HepG2 (cell line): Measurements from ENCODE around the gene EPS8L3. TPM values are rescaled to one million over a fixed set of nuclear protein-coding genes. Genes with fewer than 3 reads are reported as not detected.

Experiments used
- ATAC-seq: fragments of 200-7000 bp; cut with Tn5 transposase; 3 replicates; pipeline ENCODE4 v1.9.1; 2020; ENCODE audit warnings: mild to moderate bottlenecking, moderate library complexity
- BruUV-seq: library from RNA; stranded (reverse); fragments of 400-500 nt; replicated peaks from 2 replicates; lab custom pipeline; 2021; lab: Mats Ljungman, UMichigan
- CTCF ChIA-PET: fragments of 300-600 bp; formaldehyde crosslinking; extraction: SDS; loops from one replicate; lab custom pipeline; 2021; ENCODE audit warnings: low total read pairs, inconsistent platforms, low intra/inter-chr PET ratio; lab: Yijun Ruan, JAX
- POLR2A ChIA-PET: fragments of 350-600 bp; sonication (Branson Sonifier 250); formaldehyde crosslinking; loops from one replicate; lab custom pipeline; 2020; ENCODE audit warnings: antibody characterized with exemption, inconsistent platforms; lab: Yijun Ruan, JAX
- DNase-seq: peaks from one replicate; pipeline ENCODE4 v3.0.0-alpha.2; 2015; ENCODE audit warnings: low spot score
- FAIRE-seq: peaks from 3 replicates; lab custom pipeline; 2011; peaks lifted over from hg19 to GRCh38; lab: Jason Lieb, UNC
- H2AFZ ChIP-seq: one replicate; pipeline ENCODE4 v1.6.1; 2011; ENCODE audit warnings: low read length, inconsistent platforms
- H3K27ac ChIP-seq: fragments of 300-600 bp; 3 replicates; pipeline ENCODE4 v1.8.0; 2011; ENCODE audit warnings: mixed run types, mild to moderate bottlenecking, mixed read lengths, low read length, inconsistent platforms; ENCODE audit not compliant: insufficient read depth; ENCODE audit errors: extremely low read length
- H3K27me3 ChIP-seq, 2 experiments: fragments of 200-600 bp in 1 of 2; 2 replicates in 1 of 2; 3 replicates in 1 of 2; pipeline versions ENCODE4 v1.6.0 to v1.8.0; 2011; ENCODE audit warnings: low read length in 2 of 2, mild to moderate bottlenecking in 2 of 2, moderate library complexity in 2 of 2, inconsistent platforms in 1 of 2; ENCODE audit not compliant: insufficient read depth in 2 of 2, control insufficient read depth in 1 of 2
- H3K36me3 ChIP-seq, 2 experiments: fragments of 200-600 bp in 1 of 2; replicated peaks in 1 of 2; 2 replicates in 1 of 2; 3 replicates in 1 of 2; pipeline versions ENCODE4 v1.5.1 to v1.8.0; 2011; ENCODE audit warnings: low read length in 2 of 2, inconsistent platforms in 1 of 2; ENCODE audit not compliant: insufficient read depth in 2 of 2, control insufficient read depth in 1 of 2
- H3K4me1 ChIP-seq: 2 replicates; pipeline ENCODE4 v1.5.1; 2012; ENCODE audit warnings: low read length, inconsistent platforms; ENCODE audit not compliant: insufficient read depth
- H3K4me2 ChIP-seq: 2 replicates; pipeline ENCODE4 v1.6.0; 2011; ENCODE audit warnings: low read depth, low read length, inconsistent platforms
- H3K4me3 ChIP-seq, 3 experiments: fragments of 200-600 bp in 1 of 3; sonication (generic), shearing (Covaris generic) in 1 of 3; replicated peaks in 1 of 3; 2 replicates each; pipeline ENCODE4 v1.5.1; 2011 to 2016; ENCODE audit warnings: low read length in 3 of 3, inconsistent platforms in 2 of 3, low read depth in 2 of 3, mild to moderate bottlenecking in 2 of 3, control low read depth in 1 of 3, mixed read lengths in 1 of 3; ENCODE audit not compliant: insufficient read depth in 1 of 3
- H3K79me2 ChIP-seq: one replicate; pipeline ENCODE4 v1.6.1; 2011; ENCODE audit warnings: low read length, inconsistent platforms; ENCODE audit not compliant: insufficient read depth
- H3K9ac ChIP-seq: 2 replicates; pipeline ENCODE4 v1.6.0; 2011; ENCODE audit warnings: mild to moderate bottlenecking, low read depth, low read length, inconsistent platforms; ENCODE audit not compliant: insufficient read depth
- H3K9me3 ChIP-seq: 2 replicates; pipeline ENCODE4 v1.5.1; 2012; ENCODE audit warnings: mild to moderate bottlenecking, low read length
- H4K20me1 ChIP-seq: 2 replicates; pipeline ENCODE4 v1.6.0; 2011; ENCODE audit warnings: inconsistent platforms, mild to moderate bottlenecking, low read length, moderate library complexity; ENCODE audit not compliant: insufficient read depth
- ATRX ChIP-seq: sonication (generic); formaldehyde crosslinking; IDR thresholded peaks from 2 replicates; pipeline ENCODE4 v1.4.0; 2020; ENCODE audit warnings: missing genetic modification reagents, borderline replicate concordance
- DMAP1 ChIP-seq: IDR thresholded peaks from 2 replicates; pipeline ENCODE4 v1.6.1; 2016
- FOXK2 ChIP-seq: fragments of 450-650 bp; IDR thresholded peaks from 2 replicates; pipeline ENCODE4 v1.6.1; 2016
- HOXD1 ChIP-seq: sonication (generic); formaldehyde crosslinking; IDR thresholded peaks from 2 replicates; pipeline ENCODE4 v1.5.0; 2020; ENCODE audit warnings: missing genetic modification reagents
- KMT2A ChIP-seq: sonication (generic); formaldehyde crosslinking; IDR thresholded peaks from 2 replicates; pipeline ENCODE4 v1.4.0; 2020; ENCODE audit warnings: missing genetic modification reagents
- NR2F2 ChIP-seq: IDR thresholded peaks from 2 replicates; pipeline ENCODE4 v1.6.1; 2012; ENCODE audit warnings: low read depth, inconsistent platforms, borderline replicate concordance
- RBM39 ChIP-seq: fragments of 200-400 bp; formaldehyde crosslinking; IDR thresholded peaks from one replicate; pipeline ENCODE4 v1.6.1; 2018; ENCODE audit warnings: antibody characterized with exemption, mild to moderate bottlenecking, low read depth, low read length; ENCODE audit not compliant: poor library complexity, severe bottlenecking
- RXRA ChIP-seq: sonication (generic); formaldehyde crosslinking; IDR thresholded peaks from 2 replicates; pipeline ENCODE4 v1.5.1; 2020; ENCODE audit warnings: missing genetic modification reagents
- ZNF367 ChIP-seq: sonication (generic); formaldehyde crosslinking; IDR thresholded peaks from 2 replicates; pipeline ENCODE4 v1.4.0; 2020; ENCODE audit warnings: missing genetic modification reagents, borderline replicate concordance
- ZNF451 ChIP-seq: sonication (generic); formaldehyde crosslinking; IDR thresholded peaks from 2 replicates; pipeline ENCODE4 v1.5.0; 2020; ENCODE audit warnings: mild to moderate bottlenecking, missing genetic modification reagents
- ZNF674 ChIP-seq: sonication (generic); formaldehyde crosslinking; IDR thresholded peaks from 2 replicates; pipeline ENCODE4 v1.5.0; 2020; ENCODE audit warnings: low read depth, mild to moderate bottlenecking, missing genetic modification reagents
- ZNF703 ChIP-seq: sonication (generic); formaldehyde crosslinking; IDR thresholded peaks from 2 replicates; pipeline ENCODE4 v1.5.1; 2020; ENCODE audit warnings: missing genetic modification reagents, mild to moderate bottlenecking, moderate library complexity, borderline replicate concordance
- ZNF713 ChIP-seq: sonication (generic); formaldehyde crosslinking; IDR thresholded peaks from 2 replicates; pipeline ENCODE4 v1.4.0; 2020; ENCODE audit warnings: mild to moderate bottlenecking, missing genetic modification reagents
- ZNF766 ChIP-seq: sonication (generic); formaldehyde crosslinking; IDR thresholded peaks from 2 replicates; pipeline ENCODE4 v1.5.0; 2020; ENCODE audit warnings: missing genetic modification reagents, borderline replicate concordance
- WGBS: methylation state at CpG from one replicate; pipeline ENCODE4 v1.1.6; 2017; ENCODE audit warnings: low lambda C conversion rate; 5-methylcytosine and 5-hydroxymethylcytosine counted together
- in situ Hi-C: cut with HindIII; loops from 2 replicates; pipeline ENCODE4 v1.10.0; 2017; ENCODE audit warnings: low pct_unique_long_range_greater_than_20kb; ENCODE audit not compliant: extremely low pct_ligation_motif_present
- intact Hi-C: fragments of 100-400 bp; cut with micrococcal nuclease; formaldehyde crosslinking; loops from one replicate; pipeline ENCODE4 v1.10.0; 2022; ENCODE audit not compliant: unreplicated experiment
- polyA plus RNA-seq, 8 experiments: library from polyadenylated mRNA; depleted of rRNA in 3 of 8; stranded (reverse) in 7 of 8; unstranded in 1 of 8; fragments of >200 nt; fragmentation: Illumina TruSeq in 4 of 8; extraction: Trizol in 4 of 8; gene quantifications; 2 replicates each; pipeline versions ENCODE4 v1.2.1 to v1.2.3, GENCODE V29; 2011 to 2016; ENCODE audit warnings: low read depth in 4 of 8, missing spikeins in 1 of 8, mixed read lengths in 1 of 8; ENCODE audit not compliant: insufficient read depth in 1 of 8
- total RNA-seq, 5 experiments: library from RNA; depleted of rRNA; stranded (reverse); fragments of >200 nt; fragmentation: Illumina TruSeq; extraction: Trizol; gene quantifications; 2 replicates each; pipeline ENCODE4 v1.2.3, GENCODE V29; 2016; ENCODE audit warnings: low read depth in 1 of 5
- TF ChIP-seq, protein P1 (sequence below): IDR thresholded peaks from 2 replicates; pipeline ENCODE4 v1.6.1; 2016; ENCODE audit warnings: low read depth
- TF ChIP-seq, protein P2 (sequence below): sonication (generic); formaldehyde crosslinking; IDR thresholded peaks from 2 replicates; pipeline ENCODE4 v1.8.1; 2023; ENCODE audit warnings: mild to moderate bottlenecking, inconsistent platforms, moderate library complexity, missing genetic modification reagents, borderline replicate concordance

The EPS8L3 gene
- total and polyA plus RNA-seq, 2 of the 13 experiments (the other 11 are each of a cell fraction or from before 2014, with no cell fraction given): 18.2 to 106 TPM

DNA sequence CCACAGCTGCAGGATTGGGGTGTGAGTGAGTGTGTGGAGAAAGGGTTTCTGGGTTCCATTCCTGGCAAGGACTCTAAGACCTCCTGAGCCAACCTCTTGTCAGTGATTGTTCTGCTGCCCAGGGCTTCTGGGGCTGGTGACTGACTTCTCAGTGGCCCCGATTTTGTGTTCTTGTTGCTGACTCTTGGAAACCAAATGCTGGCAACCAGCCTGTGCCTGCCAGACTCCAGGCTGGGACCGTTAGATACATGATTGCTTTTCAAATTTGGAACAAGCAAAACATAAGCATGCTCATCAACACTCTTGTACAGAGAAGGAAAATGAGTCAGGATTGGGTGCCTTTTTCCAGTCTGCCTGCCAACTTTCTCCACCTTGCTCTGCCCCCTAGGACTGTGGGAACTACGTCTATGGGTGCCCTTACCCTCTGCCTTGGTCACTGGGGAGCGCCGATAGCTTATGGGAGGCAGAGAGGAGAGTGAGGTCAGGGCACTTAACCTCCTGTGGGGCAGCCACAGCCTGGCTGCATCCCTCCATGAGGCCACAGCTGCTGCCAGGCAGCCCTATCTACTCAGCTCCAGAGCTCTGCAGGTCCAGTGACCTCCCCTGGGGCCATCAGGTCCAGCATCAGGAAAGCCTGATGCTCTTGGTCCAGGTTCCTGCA is 39.3 kb upstream of the EPS8L3 start:
- no peak for FAIRE-seq
- no TSS peak for BruUV-seq
- no peak overlapping the region for H3K27ac ChIP-seq

More for the DNA sequence above, 39.3 kb upstream of the EPS8L3 start:
- H4K20me1 ChIP-seq: no peaks in the 10 kb centered on the region
- intact Hi-C loops (no loop called here), in situ Hi-C loops (no loop called here)
- ATAC-seq: peak; percentile 52
- H3K36me3 ChIP-seq: no peaks in the 10 kb centered on the region
- no peaks in the 10 kb centered on the region for H3K4me1 ChIP-seq
- peaks cover 4 to 6% of the 10 kb centered on the region in 2 experiments; a peak in 2 of 5 replicates for H3K27me3 ChIP-seq
- no peak overlapping the region for H3K4me3 ChIP-seq
- POLR2A ChIA-PET: no interaction called here
- no peak overlapping the region for H2AFZ ChIP-seq
- 19% methylated on average over 2 of the region's 5 CpGs for whole genome bisulfite sequencing
- no peak overlapping the region for H3K9ac ChIP-seq
- no peak for TF ChIP-seq ZNF451 (CRISPR knock-in tag)
- TF ChIP-seq, protein P1, sequence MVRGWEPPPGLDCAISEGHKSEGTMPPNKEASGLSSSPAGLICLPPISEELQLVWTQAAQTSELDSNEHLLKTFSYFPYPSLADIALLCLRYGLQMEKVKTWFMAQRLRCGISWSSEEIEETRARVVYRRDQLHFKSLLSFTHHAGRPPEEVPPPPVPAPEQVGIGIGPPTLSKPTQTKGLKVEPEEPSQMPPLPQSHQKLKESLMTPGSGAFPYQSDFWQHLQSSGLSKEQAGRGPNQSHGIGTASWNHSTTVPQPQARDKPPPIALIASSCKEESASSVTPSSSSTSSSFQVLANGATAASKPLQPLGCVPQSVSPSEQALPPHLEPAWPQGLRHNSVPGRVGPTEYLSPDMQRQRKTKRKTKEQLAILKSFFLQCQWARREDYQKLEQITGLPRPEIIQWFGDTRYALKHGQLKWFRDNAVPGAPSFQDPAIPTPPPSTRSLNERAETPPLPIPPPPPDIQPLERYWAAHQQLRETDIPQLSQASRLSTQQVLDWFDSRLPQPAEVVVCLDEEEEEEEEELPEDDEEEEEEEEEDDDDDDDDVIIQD (CRISPR knock-in tag): no peak
- TF ChIP-seq ATRX (CRISPR knock-in tag): no peak
- TF ChIP-seq DMAP1 (CRISPR knock-in tag): no peak
- no peak for TF ChIP-seq ZNF713 (CRISPR knock-in tag)
- TF ChIP-seq HOXD1: no peak
- TF ChIP-seq FOXK2: no peak
- TF ChIP-seq KMT2A: no peak
- TF ChIP-seq ZNF766 (CRISPR knock-in tag): no peak
- no peak for TF ChIP-seq ZNF367 (CRISPR knock-in tag)
- TF ChIP-seq RBM39: no peak
- TF ChIP-seq, protein P2, sequence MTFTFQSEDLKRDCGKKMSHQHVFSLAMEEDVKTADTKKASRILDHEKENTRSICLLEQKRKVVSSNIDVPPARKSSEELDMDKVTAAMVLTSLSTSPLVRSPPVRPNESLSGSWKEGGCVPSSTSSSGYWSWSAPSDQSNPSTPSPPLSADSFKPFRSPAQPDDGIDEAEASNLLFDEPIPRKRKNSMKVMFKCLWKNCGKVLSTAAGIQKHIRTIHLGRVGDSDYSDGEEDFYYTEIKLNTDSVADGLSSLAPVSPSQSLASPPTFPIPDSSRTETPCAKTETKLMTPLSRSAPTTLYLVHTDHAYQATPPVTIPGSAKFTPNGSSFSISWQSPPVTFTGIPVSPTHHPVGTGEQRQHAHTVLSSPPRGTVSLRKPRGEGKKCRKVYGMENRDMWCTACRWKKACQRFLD (CRISPR knock-in tag): no peak
- no peak for TF ChIP-seq ZNF674 (CRISPR knock-in tag)
- TF ChIP-seq RXRA (CRISPR knock-in tag): no peak
- no peak for TF ChIP-seq NR2F2
- TF ChIP-seq ZNF703 (CRISPR knock-in tag): no peak
- H3K4me2 ChIP-seq: no peak overlapping the region
- no peak for DNase-seq
- CTCF ChIA-PET: no interaction called here
- no peaks in the 10 kb centered on the region for H3K9me3 ChIP-seq
- no peaks in the 10 kb centered on the region for H3K79me2 ChIP-seq
